Kidney epithelial cell (primary cell): ENCODE measurements around the gene TACC2. TPM values are rescaled to one million over a fixed set of nuclear protein-coding genes. Genes with fewer than 3 reads are reported as not detected.

Source experiments
- DNase-seq: peaks from one replicate; pipeline ENCODE4 v3.0.0-alpha.2; 2010; ENCODE audit warnings: low read depth
- H3K27me3 ChIP-seq: 2 replicates; pipeline ENCODE4 v1.6.0; 2011; ENCODE audit warnings: low read length; ENCODE audit not compliant: control insufficient read depth, insufficient read depth
- H3K36me3 ChIP-seq: 2 replicates; pipeline ENCODE4 v1.5.1; 2011; ENCODE audit warnings: low read length; ENCODE audit not compliant: control insufficient read depth, insufficient read depth
- H3K4me3 ChIP-seq: 2 replicates; pipeline ENCODE4 v1.5.1; 2011; ENCODE audit warnings: low read depth, mild to moderate bottlenecking, control low read depth, low read length
- total RNA-seq: library from RNA; depleted of rRNA; stranded (reverse); fragments of >200 nt; gene quantifications from 2 replicates; pipeline ENCODE4 v1.2.3, GENCODE V29; 2015
- TF ChIP-seq, protein P1 (sequence below): IDR thresholded peaks from 2 replicates; pipeline ENCODE4 v1.5.1; 2011; ENCODE audit warnings: mild to moderate bottlenecking, moderate library complexity, low read length, control low read depth, inconsistent platforms; ENCODE audit not compliant: insufficient read depth, poor library complexity, severe bottlenecking

Gene TACC2
- total RNA-seq, 1 donor from 2014 or later, result 26.9 TPM

DNA sequence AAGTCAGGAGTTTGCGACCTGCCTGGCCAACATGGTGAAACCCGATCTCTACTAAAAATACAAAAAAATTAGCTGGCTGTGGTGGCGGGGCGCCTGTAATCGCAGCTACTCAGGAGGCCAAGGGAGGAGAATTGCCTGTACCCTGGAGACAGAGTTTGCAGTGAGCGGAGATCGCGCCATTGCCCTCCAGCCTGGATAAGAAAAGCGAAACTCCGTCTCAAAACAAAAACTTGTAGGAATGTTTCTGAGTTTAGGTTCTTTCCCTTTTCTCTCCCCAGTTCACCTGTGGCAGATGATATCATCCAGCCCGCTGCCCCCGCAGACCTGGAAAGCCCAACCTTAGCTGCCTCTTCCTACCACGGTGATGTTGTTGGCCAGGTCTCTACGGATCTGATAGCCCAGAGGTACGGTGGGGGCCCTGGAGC is 143.4 kb downstream of the TACC2 start:
- no peak for DNase-seq
- Histone ChIP-seq H3K27me3 (no peaks in the 10 kb centered on the region), H3K36me3 (no peaks in the 10 kb centered on the region), H3K4me3 (no peak overlapping the region)
- TF ChIP-seq, protein P1, sequence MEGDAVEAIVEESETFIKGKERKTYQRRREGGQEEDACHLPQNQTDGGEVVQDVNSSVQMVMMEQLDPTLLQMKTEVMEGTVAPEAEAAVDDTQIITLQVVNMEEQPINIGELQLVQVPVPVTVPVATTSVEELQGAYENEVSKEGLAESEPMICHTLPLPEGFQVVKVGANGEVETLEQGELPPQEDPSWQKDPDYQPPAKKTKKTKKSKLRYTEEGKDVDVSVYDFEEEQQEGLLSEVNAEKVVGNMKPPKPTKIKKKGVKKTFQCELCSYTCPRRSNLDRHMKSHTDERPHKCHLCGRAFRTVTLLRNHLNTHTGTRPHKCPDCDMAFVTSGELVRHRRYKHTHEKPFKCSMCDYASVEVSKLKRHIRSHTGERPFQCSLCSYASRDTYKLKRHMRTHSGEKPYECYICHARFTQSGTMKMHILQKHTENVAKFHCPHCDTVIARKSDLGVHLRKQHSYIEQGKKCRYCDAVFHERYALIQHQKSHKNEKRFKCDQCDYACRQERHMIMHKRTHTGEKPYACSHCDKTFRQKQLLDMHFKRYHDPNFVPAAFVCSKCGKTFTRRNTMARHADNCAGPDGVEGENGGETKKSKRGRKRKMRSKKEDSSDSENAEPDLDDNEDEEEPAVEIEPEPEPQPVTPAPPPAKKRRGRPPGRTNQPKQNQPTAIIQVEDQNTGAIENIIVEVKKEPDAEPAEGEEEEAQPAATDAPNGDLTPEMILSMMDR, result no peak

DNA sequence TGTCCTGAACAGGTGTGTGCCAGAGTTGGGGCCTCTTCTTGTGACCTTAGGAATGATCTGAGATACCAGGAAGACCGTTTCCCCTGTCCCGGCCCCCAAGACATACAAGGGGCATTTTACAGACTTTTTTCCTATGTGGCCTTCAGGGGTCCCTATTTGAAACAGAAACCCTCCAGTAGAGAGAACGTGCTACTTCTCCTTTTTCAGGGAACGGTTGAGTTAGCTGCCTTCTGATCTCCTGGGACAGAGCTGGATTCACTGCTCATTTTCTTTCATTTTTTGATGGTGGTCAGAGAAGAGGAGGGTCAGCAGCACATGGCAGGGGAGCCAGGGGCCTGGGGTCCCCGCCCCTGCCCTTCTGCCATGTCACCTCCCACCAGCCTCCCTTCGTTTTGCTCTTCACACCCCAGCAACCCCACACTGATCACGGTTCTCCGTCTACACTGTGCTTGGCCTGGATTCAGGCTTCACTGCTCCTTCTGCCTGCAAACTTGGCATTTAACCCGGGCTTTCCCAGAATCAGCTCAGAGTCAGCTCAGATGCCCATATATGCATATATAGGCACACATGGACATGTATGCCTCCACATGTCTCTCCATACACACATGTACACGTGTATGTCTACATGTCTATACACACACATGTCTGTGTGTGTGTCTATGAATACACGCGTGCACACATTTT is 144.1 kb downstream of the TACC2 start:
- H3K36me3 ChIP-seq, result no peaks in the 10 kb centered on the region
- H3K4me3 ChIP-seq, result no peak overlapping the region
- DNase-seq, result no peak
- no peaks in the 10 kb centered on the region for H3K27me3 ChIP-seq
- TF ChIP-seq, protein P1, result no peak

DNA sequence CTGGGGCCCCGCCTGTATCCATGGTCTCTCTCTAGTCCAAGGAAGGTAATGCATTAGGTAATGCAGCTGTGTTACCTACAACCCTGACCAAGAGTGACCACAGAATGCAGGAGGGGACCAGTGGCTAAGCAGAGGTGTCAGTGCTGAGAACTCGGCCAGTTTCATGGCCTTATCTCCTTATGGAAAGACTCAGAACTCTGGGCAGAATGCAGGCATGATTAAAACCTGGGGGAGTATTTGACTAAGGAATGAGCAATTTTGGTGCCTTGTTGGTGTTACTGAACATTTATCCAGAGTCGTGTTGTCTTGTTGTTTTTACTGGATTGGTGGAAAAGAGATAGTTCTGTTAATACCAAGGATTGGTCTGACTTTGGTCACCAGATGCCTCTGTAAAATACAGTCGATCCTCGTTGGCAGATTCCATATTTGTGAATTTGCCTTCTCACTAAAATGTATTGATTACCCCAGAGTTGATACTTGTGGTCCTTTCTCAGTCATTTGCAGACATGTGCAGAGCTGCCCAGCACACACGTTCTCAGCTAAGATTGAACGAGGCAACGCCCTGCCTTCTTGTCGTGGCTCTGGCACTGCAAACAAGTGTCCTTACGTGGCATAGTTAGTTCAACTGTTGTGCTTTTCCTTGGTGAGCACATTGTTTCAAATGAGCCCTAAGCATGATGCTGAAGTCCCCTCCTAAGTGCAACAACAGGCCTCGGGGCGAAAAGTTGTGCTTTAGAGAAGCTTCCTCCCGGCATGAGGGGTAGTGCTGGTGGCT is 146.5 kb downstream of the TACC2 start:
- no peak overlapping the region for H3K4me3 ChIP-seq
- H3K27me3 ChIP-seq, result no peaks in the 10 kb centered on the region
- no peak for DNase-seq
- no peaks in the 10 kb centered on the region for H3K36me3 ChIP-seq
- TF ChIP-seq, protein P1, result no peak

DNA sequence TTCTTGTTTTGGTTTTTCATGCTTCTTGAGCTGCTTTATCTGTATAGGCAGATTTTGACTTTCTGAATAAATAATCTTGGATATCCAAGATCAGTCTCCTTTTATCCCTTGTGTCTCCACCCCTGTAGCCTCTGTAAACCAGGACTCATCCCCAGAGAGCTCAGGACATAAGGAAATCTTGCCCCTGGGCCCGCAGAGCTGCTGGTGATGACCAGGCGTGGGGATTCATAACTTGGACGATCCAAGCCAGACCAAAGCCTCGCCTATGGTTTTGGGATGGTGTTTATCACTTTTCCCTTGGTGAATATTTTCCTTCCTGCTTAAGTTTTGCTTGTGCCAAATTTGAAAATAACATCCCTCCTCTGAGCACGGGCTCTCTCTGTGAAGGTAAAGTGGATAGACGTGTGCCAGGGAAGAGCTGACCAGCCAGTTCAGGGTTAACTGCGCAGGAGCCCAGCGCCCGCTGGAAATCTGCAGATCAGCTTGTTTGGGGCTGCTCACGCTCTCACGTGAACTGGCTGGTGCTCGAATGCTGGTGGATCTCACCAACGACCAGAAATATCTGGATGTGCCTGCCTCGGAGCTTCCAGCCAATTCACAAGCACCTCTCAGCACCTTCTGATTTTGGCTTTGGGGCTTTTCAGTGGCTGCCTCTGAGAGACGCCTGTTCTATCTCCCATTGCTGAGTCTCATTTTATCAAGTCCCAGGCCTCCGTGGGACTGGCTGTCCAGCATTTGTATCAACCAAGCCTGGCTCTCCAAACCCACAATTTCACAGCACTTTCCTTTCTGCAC is 150.1 kb downstream of the TACC2 start:
- TF ChIP-seq, protein P1, result no peak
- no peaks in the 10 kb centered on the region for H3K27me3 ChIP-seq
- no peak for DNase-seq
- H3K36me3 ChIP-seq, result no peaks in the 10 kb centered on the region
- no peak overlapping the region for H3K4me3 ChIP-seq

DNA sequence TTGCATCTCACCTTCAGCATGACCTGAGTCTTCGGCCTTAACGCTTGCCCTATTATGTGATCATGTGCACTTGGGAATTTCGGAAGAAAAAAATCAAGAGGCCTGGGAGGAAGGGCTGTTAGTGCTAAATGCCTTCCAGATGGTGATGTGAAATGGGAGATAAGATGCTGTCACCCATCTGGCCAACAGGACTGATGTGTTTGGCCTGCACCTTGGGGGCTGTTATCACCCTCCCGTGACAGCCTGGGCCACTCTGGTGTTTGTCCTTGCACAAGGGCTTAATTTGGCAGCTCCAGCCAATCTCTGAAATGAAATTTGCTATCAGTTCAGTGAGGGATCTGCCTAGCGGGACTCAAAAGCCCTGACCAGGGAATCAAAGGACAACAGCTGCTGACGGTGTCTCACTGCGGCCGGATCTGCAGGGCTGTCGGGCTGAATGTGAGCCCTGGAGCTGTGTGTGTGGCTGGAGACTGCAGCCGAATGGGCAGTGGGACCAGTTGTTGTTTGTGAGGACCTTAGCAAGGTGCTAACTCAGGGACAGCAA is 150.7 kb downstream of the TACC2 start:
- H3K27me3 ChIP-seq, result no peaks in the 10 kb centered on the region
- DNase-seq, result no peak
- no peak overlapping the region for H3K4me3 ChIP-seq
- no peaks in the 10 kb centered on the region for H3K36me3 ChIP-seq
- TF ChIP-seq, protein P1, result no peak
